ENCODE measurements around the gene PRG3. TPM values are rescaled to one million over a fixed set of nuclear protein-coding genes. Genes with fewer than 3 reads are reported as not detected.

The PRG3 gene
- total RNA-seq, 1 donor from 2014 or later, result not detected

- Histone ChIP-seq H3K27me3 (ENCODE audit: control insufficient read depth, insufficient read depth, low read length) (no peaks in the 10 kb centered on the region), H3K36me3 (ENCODE audit: control insufficient read depth, insufficient read depth, low read length) (no peaks in the 10 kb centered on the region), H3K4me3 (ENCODE audit: low read depth, low read length) (no peak overlapping the region)
- FAIRE-seq (no peak), DNase-seq (ENCODE audit: low read depth) (no peak)
- TF ChIP-seq CTCF (IDR thresholded peaks at IDR 0.05; ENCODE audit: insufficient read depth, low read length, severe bottlenecking), result no peak
These were observed 32.2 kb downstream of the PRG3 start for GRCh38 chr11:57348636-57349313.

- no peak for DNase-seq (ENCODE audit: low read depth)
- TF ChIP-seq CTCF (IDR thresholded peaks at IDR 0.05; ENCODE audit: insufficient read depth, low read length, severe bottlenecking), result no peak
- Histone ChIP-seq H3K27me3 (ENCODE audit: control insufficient read depth, insufficient read depth, low read length) (no peaks in the 10 kb centered on the region), H3K36me3 (ENCODE audit: control insufficient read depth, insufficient read depth, low read length) (no peaks in the 10 kb centered on the region), H3K4me3 (ENCODE audit: low read depth, low read length) (no peak overlapping the region)
- FAIRE-seq, result no peak
These were observed 32.9 kb downstream of the PRG3 start for GRCh38 chr11:57348052-57348451.

GRCh38 chr11:57347336-57347735, 33.6 kb downstream of the PRG3 start:
- Histone ChIP-seq H3K27me3 (ENCODE audit: control insufficient read depth, insufficient read depth, low read length) (no peaks in the 10 kb centered on the region), H3K36me3 (ENCODE audit: control insufficient read depth, insufficient read depth, low read length) (no peaks in the 10 kb centered on the region), H3K4me3 (ENCODE audit: low read depth, low read length) (no peak overlapping the region)
- no peak for TF ChIP-seq CTCF (IDR thresholded peaks at IDR 0.05; ENCODE audit: insufficient read depth, low read length, severe bottlenecking)
- DNase-seq (ENCODE audit: low read depth), result no peak
- no peak for FAIRE-seq

GRCh38 chr11:57345555-57346211, 35.3 kb downstream of the PRG3 start:
- Histone ChIP-seq H3K36me3 (ENCODE audit: control insufficient read depth, insufficient read depth, low read length) (no peaks in the 10 kb centered on the region), H3K4me3 (ENCODE audit: low read depth, low read length) (no peak overlapping the region), H3K27me3 (ENCODE audit: control insufficient read depth, insufficient read depth, low read length) (no peaks in the 10 kb centered on the region)
- TF ChIP-seq CTCF (IDR thresholded peaks at IDR 0.05; ENCODE audit: insufficient read depth, low read length, severe bottlenecking), result peak; percentile 75
- DNase-seq (ENCODE audit: low read depth), result peak; percentile 56
- no peak for FAIRE-seq

- H3K36me3 ChIP-seq (ENCODE audit: control insufficient read depth, insufficient read depth, low read length), result no peaks in the 10 kb centered on the region
- H3K4me3 ChIP-seq (ENCODE audit: low read depth, low read length), result no peak overlapping the region
- no peaks in the 10 kb centered on the region for H3K27me3 ChIP-seq (ENCODE audit: control insufficient read depth, insufficient read depth, low read length)
- TF ChIP-seq CTCF (IDR thresholded peaks at IDR 0.05; ENCODE audit: insufficient read depth, low read length, severe bottlenecking), result no peak
- no peak for DNase-seq (ENCODE audit: low read depth)
- peak; percentile 90 for FAIRE-seq
These were observed 36.1 kb downstream of the PRG3 start for GRCh38 chr11:57344826-57345225.
